ENCODE measurements around the gene ZSCAN22.

GRCh38 chr19:58317476-58318072 is 9.2 kb upstream of the ZSCAN22 start:
- TF ChIP-seq EZH2phosphoT487 (IDR thresholded peaks at IDR 0.05; ENCODE audit: low read length) (no peak), CTCF (IDR thresholded peaks at IDR 0.05; ENCODE audit: low read length) (no peak)
